Prostate gland (tissue), 2 donors: Measurements from ENCODE around the gene NFILZ. TPM values are rescaled to one million over a fixed set of nuclear protein-coding genes. Genes with fewer than 3 reads are reported as not detected.

Experiments
- DNase-seq: peaks from one replicate; pipeline ENCODE4 v3.0.0-alpha.2; 2019; ENCODE audit warnings: low spot score
- H3K27ac ChIP-seq, 2 donors: fragments of 200-600 bp; sonication (generic); 2 replicates each; pipeline ENCODE4 v1.5.1; 2017 to 2019
- H3K27me3 ChIP-seq: fragments of 200-600 bp; sonication (generic); replicated peaks from 2 replicates; pipeline ENCODE4 v1.5.1; 2019; ENCODE audit not compliant: insufficient read depth
- H3K36me3 ChIP-seq, 2 donors: fragments of 200-600 bp; sonication (generic); 1 replicate in 1 of 2; 2 replicates in 1 of 2; pipeline versions ENCODE4 v1.5.1 to v1.8.1; 2017 to 2019
- H3K4me1 ChIP-seq: fragments of 200-600 bp; sonication (generic); replicated peaks from 2 replicates; pipeline ENCODE4 v1.5.1; 2019
- H3K4me3 ChIP-seq, 2 donors: fragments of 200-600 bp; sonication (generic); 2 replicates each; pipeline ENCODE4 v1.5.1; 2017 to 2019
- H3K9me3 ChIP-seq: fragments of 200-600 bp; sonication (generic); 2 replicates; pipeline ENCODE4 v1.5.1; 2017
- POLR2A ChIP-seq: fragments of 450-650 bp; IDR thresholded peaks from one replicate; pipeline ENCODE4 v1.6.1; 2016; ENCODE audit warnings: antibody characterized with exemption, mild to moderate bottlenecking
- POLR2AphosphoS5 ChIP-seq: sonication (generic); formaldehyde crosslinking; IDR thresholded peaks from one replicate; pipeline ENCODE4 v1.6.1; 2017; ENCODE audit warnings: antibody characterized with exemption
- WGBS: methylation state at CpG from one replicate; pipeline ENCODE4 v1.1.5; 2018; 5-methylcytosine and 5-hydroxymethylcytosine counted together
- intact Hi-C: fragments of 100-400 bp; cut with DNase I; formaldehyde crosslinking; loops from one replicate; pipeline ENCODE4 v1.14.2; 2022
- total RNA-seq, 2 donors: library from RNA; depleted of rRNA; stranded (reverse); fragments of >200 nt; gene quantifications; one replicate each; pipeline ENCODE4 v1.1.0, GENCODE V29; 2016
- TF ChIP-seq, protein P1 (sequence below), 4 experiments: fragments of 200-600 bp in 2 of 4; fragments of 450-650 bp in 2 of 4; sonication (generic) in 2 of 4; IDR thresholded peaks; 1 replicate in 3 of 4; 2 replicates in 1 of 4; pipeline ENCODE4 v1.5.1; 2016 to 2019; ENCODE audit warnings: antibody characterized with exemption in 4 of 4, mild to moderate bottlenecking in 2 of 4, moderate library complexity in 2 of 4

NFILZ gene
- total RNA-seq, 2 donors from 2014 or later, result not detected

GRCh38 chr19:8673276-8673891, 43.0 kb downstream of the NFILZ start:
- intact Hi-C loops, result no loop called here
- Histone ChIP-seq H3K27ac (no peak overlapping the region), H3K27me3 (no peaks in the 10 kb centered on the region), H3K36me3 (no peaks in the 10 kb centered on the region), H3K4me1 (no peaks in the 10 kb centered on the region), H3K4me3 (no peak overlapping the region), H3K9me3 (no peaks in the 10 kb centered on the region)
- no peak for TF ChIP-seq POLR2A
- TF ChIP-seq, protein P1, sequence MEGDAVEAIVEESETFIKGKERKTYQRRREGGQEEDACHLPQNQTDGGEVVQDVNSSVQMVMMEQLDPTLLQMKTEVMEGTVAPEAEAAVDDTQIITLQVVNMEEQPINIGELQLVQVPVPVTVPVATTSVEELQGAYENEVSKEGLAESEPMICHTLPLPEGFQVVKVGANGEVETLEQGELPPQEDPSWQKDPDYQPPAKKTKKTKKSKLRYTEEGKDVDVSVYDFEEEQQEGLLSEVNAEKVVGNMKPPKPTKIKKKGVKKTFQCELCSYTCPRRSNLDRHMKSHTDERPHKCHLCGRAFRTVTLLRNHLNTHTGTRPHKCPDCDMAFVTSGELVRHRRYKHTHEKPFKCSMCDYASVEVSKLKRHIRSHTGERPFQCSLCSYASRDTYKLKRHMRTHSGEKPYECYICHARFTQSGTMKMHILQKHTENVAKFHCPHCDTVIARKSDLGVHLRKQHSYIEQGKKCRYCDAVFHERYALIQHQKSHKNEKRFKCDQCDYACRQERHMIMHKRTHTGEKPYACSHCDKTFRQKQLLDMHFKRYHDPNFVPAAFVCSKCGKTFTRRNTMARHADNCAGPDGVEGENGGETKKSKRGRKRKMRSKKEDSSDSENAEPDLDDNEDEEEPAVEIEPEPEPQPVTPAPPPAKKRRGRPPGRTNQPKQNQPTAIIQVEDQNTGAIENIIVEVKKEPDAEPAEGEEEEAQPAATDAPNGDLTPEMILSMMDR (IDR thresholded peaks at IDR 0.05), result no peak
- TF ChIP-seq POLR2AphosphoS5, result no peak
- 83% methylated on average over 6 of the region's 6 CpGs for WGBS
- no peak for DNase-seq

DNA sequence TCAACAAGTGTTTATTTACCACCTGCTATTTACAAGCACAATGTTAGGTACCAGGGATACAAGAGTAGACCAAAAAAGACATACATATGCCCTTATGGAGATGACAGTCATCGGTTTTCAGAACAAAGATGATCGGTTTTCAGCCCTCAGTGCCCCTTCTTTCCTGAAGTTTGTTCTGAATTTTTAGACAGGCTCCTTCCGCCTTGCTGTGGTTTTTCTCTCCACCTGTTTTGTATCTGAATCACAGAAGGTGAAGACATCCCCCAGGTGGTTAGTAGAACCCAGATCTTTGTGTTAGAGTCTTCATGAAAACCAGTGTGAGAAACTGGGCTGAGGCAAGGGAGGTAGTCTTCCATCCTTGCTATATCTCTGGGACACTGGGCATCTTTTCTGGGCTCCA, 44.6 kb downstream of the NFILZ start:
- H3K4me1 ChIP-seq, result no peaks in the 10 kb centered on the region
- no peak overlapping the region for H3K27ac ChIP-seq
- TF ChIP-seq, protein P1 (IDR thresholded peaks at IDR 0.05), result no peak
- TF ChIP-seq POLR2A, result no peak
- no peak for TF ChIP-seq POLR2AphosphoS5
- no peak overlapping the region for H3K4me3 ChIP-seq
- H3K36me3 ChIP-seq, result no peaks in the 10 kb centered on the region
- H3K9me3 ChIP-seq, result no peaks in the 10 kb centered on the region
- no peaks in the 10 kb centered on the region for H3K27me3 ChIP-seq
- DNase-seq, result no peak
- intact Hi-C loops, result no loop called here
- 87% methylated on average over 3 of the region's 3 CpGs for WGBS

DNA sequence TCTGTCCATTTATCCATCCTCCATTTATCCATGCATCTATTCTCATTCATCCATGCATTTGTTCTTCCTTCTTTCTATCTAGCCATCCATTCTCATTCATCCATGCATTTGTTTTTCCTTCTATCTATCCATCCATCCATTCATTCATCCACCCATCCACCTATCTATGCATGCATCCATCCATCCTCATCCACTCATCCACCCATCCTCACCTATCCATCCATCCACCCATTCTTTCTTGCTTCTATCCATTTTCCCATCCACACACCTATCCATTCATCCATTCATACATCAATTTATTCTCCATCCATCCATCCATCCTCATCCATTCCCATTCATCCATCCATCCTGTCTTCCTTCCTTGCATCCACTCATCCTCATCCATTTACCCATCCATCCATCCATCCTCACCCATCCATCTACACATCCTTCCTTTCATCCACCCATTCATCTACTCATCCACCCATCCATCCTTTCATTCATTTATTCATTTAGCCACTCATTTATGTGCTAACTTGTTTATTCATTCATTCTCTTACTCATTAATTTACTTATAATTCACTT, 47.9 kb downstream of the NFILZ start:
- intact Hi-C loops, result no loop called here
- H3K27me3 ChIP-seq, result no peaks in the 10 kb centered on the region
- H3K27ac ChIP-seq, result no peak overlapping the region
- no peaks in the 10 kb centered on the region for H3K36me3 ChIP-seq
- no peak for DNase-seq
- no peaks in the 10 kb centered on the region for H3K4me1 ChIP-seq
- H3K4me3 ChIP-seq, result no peak overlapping the region
- H3K9me3 ChIP-seq, result no peaks in the 10 kb centered on the region
- TF ChIP-seq, protein P1 (IDR thresholded peaks at IDR 0.05), result no peak
- TF ChIP-seq POLR2A (no peak), POLR2AphosphoS5 (no peak)

Other genes with a start within 250 kb of the NFILZ start
- 100 to 1,000 TPM in 1 of 2 donors, 10 to 100 TPM in 1; 60.7 to 103 TPM for gene RAB11B, start 240.3 kb upstream of the NFILZ start, total RNA-seq
- 100 to 1,000 TPM; 119 to 163 TPM for gene MARCHF2, start 217.3 kb upstream of the NFILZ start, total RNA-seq
- 100 to 1,000 TPM; 111 to 147 TPM for gene HNRNPM, start 185.7 kb upstream of the NFILZ start, total RNA-seq
- gene PRAM1, start 128.0 kb upstream of the NFILZ start, total RNA-seq, result 1 to 10 TPM; 2.4 to 5.3 TPM
- gene ZNF414, start 116.5 kb upstream of the NFILZ start, total RNA-seq, result 10 to 100 TPM; 24.4 to 59.5 TPM
- 1 to 10 TPM; 6.1 to 9.4 TPM for gene MYO1F, start 53.2 kb upstream of the NFILZ start, total RNA-seq
- gene ADAMTS10, start 19.9 kb upstream of the NFILZ start, total RNA-seq, result 10 to 100 TPM in 1 of 2 donors, 1 to 10 TPM in 1; 9.7 to 48.1 TPM
- gene ACTL9, start 68.2 kb downstream of the NFILZ start, total RNA-seq, result 10 to 100 TPM in 1 of 2 donors, not detected in 1; 10.2 TPM
- not detected for gene OR2Z1, start 91.0 kb downstream of the NFILZ start, total RNA-seq
- gene ZNF558, start 201.7 kb downstream of the NFILZ start, total RNA-seq, result 10 to 100 TPM; 28.6 to 45.2 TPM
- not detected for gene MBD3L1, start 201.7 kb downstream of the NFILZ start, total RNA-seq